Aorta (tissue), 5 donors: ENCODE data around the gene RND2. TPM values are rescaled to one million over a fixed set of nuclear protein-coding genes. Genes with fewer than 3 reads are reported as not detected.

ENCODE experiments used
- ATAC-seq: fragments of 200-7000 bp; cut with Tn5 transposase; one replicate; pipeline ENCODE4 v1.9.1; 2022; ENCODE audit warnings: moderate library complexity; ENCODE audit not compliant: low FRiP score
- DNase-seq, 2 donors: peaks; one replicate each; pipeline ENCODE4 v3.0.0-alpha.2; 2020
- H3K27ac ChIP-seq, 2 donors: one replicate each; pipeline ENCODE4 v1.5.1; 2013; ENCODE audit warnings: low read length in 2 of 2, mild to moderate bottlenecking in 2 of 2, moderate library complexity in 2 of 2, control low read depth in 1 of 2, inconsistent platforms in 1 of 2, low read depth in 1 of 2
- H3K27me3 ChIP-seq, 2 donors: one replicate each; pipeline ENCODE4 v1.6.1; 2013; ENCODE audit warnings: control low read depth in 1 of 2, low read length in 1 of 2, mild to moderate bottlenecking in 1 of 2, moderate library complexity in 1 of 2; ENCODE audit not compliant: insufficient read depth in 2 of 2, control insufficient read depth in 1 of 2
- H3K36me3 ChIP-seq, 2 donors: one replicate each; pipeline ENCODE4 v1.6.1; 2013; ENCODE audit warnings: control low read depth in 1 of 2, low read length in 1 of 2, mild to moderate bottlenecking in 1 of 2; ENCODE audit not compliant: insufficient read depth in 2 of 2, control insufficient read depth in 1 of 2
- H3K4me1 ChIP-seq, 2 donors: one replicate each; pipeline ENCODE4 v1.6.1; 2013; ENCODE audit warnings: low read length in 2 of 2, control low read depth in 1 of 2, mild to moderate bottlenecking in 1 of 2, moderate library complexity in 1 of 2; ENCODE audit not compliant: insufficient read depth in 2 of 2, control insufficient read depth in 1 of 2
- H3K4me3 ChIP-seq, 2 donors: one replicate each; pipeline ENCODE4 v1.5.1; 2013; ENCODE audit warnings: low read length in 2 of 2, control low read depth in 1 of 2, mild to moderate bottlenecking in 1 of 2
- H3K9me3 ChIP-seq: one replicate; pipeline ENCODE4 v1.6.1; 2013; ENCODE audit warnings: mild to moderate bottlenecking, low read length; ENCODE audit not compliant: control insufficient read depth
- WGBS, 2 donors: extraction: QIAGEN DNeasy Blood & Tissue Kit; methylation state at CpG; one replicate each; pipeline ENCODE4 v1.1.7; 2013; 5-methylcytosine and 5-hydroxymethylcytosine counted together
- intact Hi-C, 2 donors: fragments of 100-400 bp; cut with DNase I; formaldehyde crosslinking; loops; one replicate each; pipeline versions ENCODE4 v1.14.2 to v1.15.0; 2022
- polyA plus RNA-seq, 2 donors: library from polyadenylated mRNA; stranded (reverse); fragments of 200-250 nt; gene quantifications; one replicate each; pipeline ENCODE4 v1.2.3, GENCODE V29; 2013
- total RNA-seq, 2 donors: library from RNA; stranded (reverse); fragmentation: NEBNext Ultra II Directional; extraction: Animal tissue kit (Norgen Biotek cat#: 25700); gene quantifications; one replicate each; pipeline ENCODE4 v1.2.1, GENCODE V29; 2021
- donor health status: healthy with polysubstance abuse.
- donor health status: Bipolar disorder and iron deficiency.
- donor health status: DM: no; HTN: no; CAD: no.
- donor health status: DM: no; HTN: no; CAD: no.
- donor health status: DM: yes; HTN: yes; CAD: no.

RND2 gene
- total and polyA plus RNA-seq, 4 donors: 1.1 to 3.9 (median 2.3) TPM

GRCh38 chr17:43014020-43014648, 10.9 kb upstream of the RND2 start:
- no peak overlapping the region for H3K4me3 ChIP-seq
- no peaks in the 10 kb centered on the region for H3K9me3 ChIP-seq
- ATAC-seq (no peak), DNase-seq (peak; percentile 38 to 75)
- H3K36me3 ChIP-seq: peaks cover 0 to 3% of the 10 kb centered on the region in 2 donors
- H3K27ac ChIP-seq: no peak overlapping the region
- WGBS, 2 donors: 66 to 72% methylated on average over 12 of the region's 12 CpGs
- intact Hi-C loops: no loop called here
- no peaks in the 10 kb centered on the region for H3K4me1 ChIP-seq
- H3K27me3 ChIP-seq: no peaks in the 10 kb centered on the region

GRCh38 chr17:43014649-43015542, 10.1 kb upstream of the RND2 start:
- intact Hi-C loops: loop anchor here in 1 of 2 donors (5.0 kb wide), 1 partner anchor 312 kb away; no protein-coding TSS in a partner anchor
- ATAC-seq: no peak

GRCh38 chr17:43015579-43015978, 9.5 kb upstream of the RND2 start:
- DNase-seq (peak; percentile 65 to 83), ATAC-seq (peak; percentile 51)
- no peak overlapping the region for H3K27ac ChIP-seq
- H3K4me1 ChIP-seq: no peaks in the 10 kb centered on the region
- H3K9me3 ChIP-seq: no peaks in the 10 kb centered on the region
- H3K27me3 ChIP-seq: no peaks in the 10 kb centered on the region
- 57 to 66% methylated on average over 9 of the region's 9 CpGs for WGBS, 2 donors
- intact Hi-C loops: loop anchor here in 1 of 2 donors (5.0 kb wide), 1 partner anchor 312 kb away; no protein-coding TSS in a partner anchor
- H3K4me3 ChIP-seq: no peak overlapping the region
- peaks cover 0 to 3% of the 10 kb centered on the region in 2 donors for H3K36me3 ChIP-seq

More at GRCh38 chr17:43014649-43015542, 10.1 kb upstream of the RND2 start:
- H3K4me3 ChIP-seq: no peak overlapping the region
- peaks cover 0 to 3% of the 10 kb centered on the region in 2 donors for H3K36me3 ChIP-seq
- WGBS, 2 donors: 86 to 91% methylated on average over 8 of the region's 8 CpGs
- H3K27me3 ChIP-seq: no peaks in the 10 kb centered on the region
- peak; percentile 38 for DNase-seq
- no peak overlapping the region for H3K27ac ChIP-seq
- H3K4me1 ChIP-seq: no peaks in the 10 kb centered on the region
- no peaks in the 10 kb centered on the region for H3K9me3 ChIP-seq

GRCh38 chr17:43016216-43016615, 8.8 kb upstream of the RND2 start:
- no peak overlapping the region for H3K27ac ChIP-seq
- intact Hi-C loops: loop anchor here in 1 of 2 donors (5.0 kb wide), 1 partner anchor 311 kb away; no protein-coding TSS in a partner anchor
- H3K9me3 ChIP-seq: no peaks in the 10 kb centered on the region
- H3K27me3 ChIP-seq: no peaks in the 10 kb centered on the region
- peaks cover 0 to 3% of the 10 kb centered on the region in 2 donors for H3K36me3 ChIP-seq
- no peaks in the 10 kb centered on the region for H3K4me1 ChIP-seq
- 88 to 91% methylated on average over 7 of the region's 7 CpGs for WGBS, 2 donors
- peak; percentile 37 to 65 for DNase-seq
- ATAC-seq: no peak
- no peak overlapping the region for H3K4me3 ChIP-seq

GRCh38 chr17:43018008-43018853, 6.8 kb upstream of the RND2 start:
- Histone ChIP-seq H3K4me3 (no peak overlapping the region), H3K27me3 (no peaks in the 10 kb centered on the region), H3K36me3 (peaks cover 0 to 3% of the 10 kb centered on the region in 2 donors), H3K27ac (no peak overlapping the region), H3K4me1 (no peaks in the 10 kb centered on the region), H3K9me3 (no peaks in the 10 kb centered on the region)
- DNase-seq (peak; percentile 42 to 58), ATAC-seq (no peak)
- WGBS, 2 donors: 63 to 68% methylated on average over 19 of the region's 19 CpGs
- intact Hi-C loops: loop anchor here in 1 of 2 donors (5.0 kb wide), 1 partner anchor 309 kb away; no protein-coding TSS in a partner anchor

- H3K36me3 ChIP-seq: peaks cover 0 to 3% of the 10 kb centered on the region in 2 donors
- H3K4me1 ChIP-seq: no peaks in the 10 kb centered on the region
- ATAC-seq (no peak), DNase-seq (no peak)
- WGBS, 2 donors: 52 to 59% methylated on average over 4 of the region's 4 CpGs
- H3K27me3 ChIP-seq: no peaks in the 10 kb centered on the region
- H3K27ac ChIP-seq: no peak overlapping the region
- no peak overlapping the region for H3K4me3 ChIP-seq
- intact Hi-C loops: loop anchor here in 1 of 2 donors (5.0 kb wide), 1 partner anchor 308 kb away; no protein-coding TSS in a partner anchor
- H3K9me3 ChIP-seq: no peaks in the 10 kb centered on the region
These were observed 6.1 kb upstream of the RND2 start for GRCh38 chr17:43018932-43019331.

- Histone ChIP-seq H3K4me1 (no peaks in the 10 kb centered on the region), H3K4me3 (no peak overlapping the region), H3K27ac (peak overlapping the region in 1 of 2 donors; percentile 19), H3K27me3 (no peaks in the 10 kb centered on the region), H3K9me3 (no peaks in the 10 kb centered on the region), H3K36me3 (peaks cover 0 to 3% of the 10 kb centered on the region in 2 donors)
- intact Hi-C loops: loop anchor here in 1 of 2 donors (5.0 kb wide), 1 partner anchor 308 kb away; no protein-coding TSS in a partner anchor
- ATAC-seq (no peak), DNase-seq (peak in 1 of 2 donors; percentile 46)
- WGBS, 2 donors: 46 to 56% methylated on average over 7 of the region's 7 CpGs
These were observed 5.6 kb upstream of the RND2 start for GRCh38 chr17:43019418-43019817.
